Measurements from ENCODE around the gene SUGCT.
"Not testable (repeated sequence)": the region's sequence is repeated elsewhere in the genome, so short reads cannot be mapped to it uniquely, and the experiment has no call there.

The SUGCT gene

GRCh38 chr7:40204581-40204980 lies 69.8 kb downstream of the SUGCT start:
- DNase-seq, result no peak

GRCh38 chr7:40205992-40206391 lies 71.2 kb downstream of the SUGCT start:
- DNase-seq, result no peak

GRCh38 chr7:40211276-40212003 lies 76.6 kb downstream of the SUGCT start:
- DNase-seq, result no peak

- no peak for DNase-seq
Measured at GRCh38 chr7:40213291-40213690, 78.5 kb downstream of the SUGCT start.

GRCh38 chr7:40213856-40214255 lies 79.1 kb downstream of the SUGCT start:
- no peak for DNase-seq

GRCh38 chr7:40218612-40219011 lies 83.8 kb downstream of the SUGCT start:
- DNase-seq, result not testable (repeated sequence)

- DNase-seq, result no peak
Measured at GRCh38 chr7:40219917-40220316, 85.1 kb downstream of the SUGCT start.

GRCh38 chr7:40220421-40220911 lies 85.7 kb downstream of the SUGCT start:
- DNase-seq, result no peak

GRCh38 chr7:40221836-40222235 lies 87.0 kb downstream of the SUGCT start:
- no peak for DNase-seq

- DNase-seq, result no peak
Measured at GRCh38 chr7:40223451-40224127, 88.8 kb downstream of the SUGCT start.

- no peak for DNase-seq
Measured at GRCh38 chr7:40230101-40230500, 95.3 kb downstream of the SUGCT start.

GRCh38 chr7:40231796-40232195 lies 97.0 kb downstream of the SUGCT start:
- no peak for DNase-seq

- DNase-seq, result no peak
Measured at GRCh38 chr7:40232242-40232893, 97.6 kb downstream of the SUGCT start.

GRCh38 chr7:40234046-40234445 lies 99.2 kb downstream of the SUGCT start:
- no peak for DNase-seq

- DNase-seq, result no peak
Measured at GRCh38 chr7:40234666-40235065, 99.9 kb downstream of the SUGCT start.

GRCh38 chr7:40237731-40238130 lies 102.9 kb downstream of the SUGCT start:
- DNase-seq, result no peak

GRCh38 chr7:40239755-40240303 lies 105.0 kb downstream of the SUGCT start:
- DNase-seq, result no peak

- DNase-seq, result no peak
Measured at GRCh38 chr7:40243076-40243475, 108.3 kb downstream of the SUGCT start.

- DNase-seq, result no peak
Measured at GRCh38 chr7:40244226-40244625, 109.4 kb downstream of the SUGCT start.

GRCh38 chr7:40248681-40249080 lies 113.9 kb downstream of the SUGCT start:
- DNase-seq, result no peak

GRCh38 chr7:40253444-40253843 lies 118.6 kb downstream of the SUGCT start:
- not testable (repeated sequence) for DNase-seq

- DNase-seq, result no peak
Measured at GRCh38 chr7:40263752-40264390, 129.1 kb downstream of the SUGCT start.

- DNase-seq, result no peak
Measured at GRCh38 chr7:40267583-40267982, 132.8 kb downstream of the SUGCT start.
